HCT116 (cell line): ENCODE results near the gene CELA3B. TPM values are rescaled to one million over a fixed set of nuclear protein-coding genes. Genes with fewer than 3 reads are reported as not detected.

Experiments
- ATAC-seq: fragments of 200-7000 bp; cut with Tn5 transposase; 2 replicates; pipeline ENCODE4 v1.9.1; 2020; ENCODE audit warnings: mild to moderate bottlenecking, moderate library complexity
- BruUV-seq: library from RNA; stranded (reverse); fragments of 400-500 nt; replicated peaks from 2 replicates; lab custom pipeline; 2021; lab: Mats Ljungman, UMichigan
- CTCF ChIA-PET: fragments of 300-600 bp; sonication (Branson Sonifier 250); formaldehyde crosslinking; loops from one replicate; lab custom pipeline; 2021; ENCODE audit warnings: antibody characterized with exemption; lab: Charles Lee
- POLR2A ChIA-PET: fragments of 300-600, 350-600 bp; sonication (Branson Sonifier 250); formaldehyde crosslinking; loops from one replicate; lab custom pipeline; 2021; ENCODE audit warnings: antibody characterized with exemption; lab: Charles Lee
- RAD21 ChIA-PET, 2 experiments: fragments of 300-600 bp; sonication (Branson Sonifier 250); formaldehyde crosslinking; loops; one replicate each; lab custom pipeline; 2023; ENCODE audit warnings: low total read pairs in 2 of 2; ENCODE audit not compliant: uncharacterized antibody in 2 of 2, unreplicated experiment in 2 of 2, low non-redundant PET in 1 of 2; lab: Charles Lee
- DNase-seq: peaks from one replicate; pipeline ENCODE4 v3.0.0-alpha.2; 2010; ENCODE audit warnings: low read depth, low spot score
- H2AFZ ChIP-seq: fragments of 200-600 bp; shearing (Covaris generic), sonication (generic); 2 replicates; pipeline ENCODE4 v1.6.1; 2017; ENCODE audit warnings: low read depth, mixed run types, mixed read lengths, antibody characterized with exemption, low read length; ENCODE audit not compliant: poor library complexity, severe bottlenecking
- H3K27ac ChIP-seq: 2 replicates; pipeline ENCODE4 v1.5.1; 2012; ENCODE audit warnings: low read depth, low read length
- H3K27me3 ChIP-seq: fragments of 200-600 bp; sonication (generic); 2 replicates; pipeline ENCODE4 v1.6.1; 2016; ENCODE audit warnings: mixed run types, low read length, mixed read lengths; ENCODE audit not compliant: insufficient read depth
- H3K36me3 ChIP-seq, 2 experiments: fragments of 200-500 bp in 1 of 2; fragments of 200-600 bp in 1 of 2; sonication (Bioruptor generic) in 1 of 2; sonication (generic) in 1 of 2; 2 replicates each; pipeline versions ENCODE4 v1.5.1 to v1.6.1; 2014 to 2016; ENCODE audit warnings: low read length in 2 of 2, inconsistent platforms in 1 of 2, mixed read lengths in 1 of 2, mixed run types in 1 of 2; ENCODE audit not compliant: insufficient read depth in 2 of 2, control insufficient read depth in 1 of 2
- H3K4me1 ChIP-seq, 2 experiments: fragments of 200-600 bp in 1 of 2; sonication (generic) in 1 of 2; 2 replicates each; pipeline versions ENCODE4 v1.5.1 to v1.6.1; 2012 to 2017; ENCODE audit warnings: low read length in 2 of 2, inconsistent platforms in 1 of 2, mild to moderate bottlenecking in 1 of 2, mixed read lengths in 1 of 2, mixed run types in 1 of 2, moderate library complexity in 1 of 2; ENCODE audit not compliant: insufficient read depth in 2 of 2, control insufficient read depth in 1 of 2
- H3K4me2 ChIP-seq: fragments of 200-600 bp; sonication (generic); 2 replicates; pipeline ENCODE4 v1.6.1; 2017; ENCODE audit warnings: mixed run types, low read length, mixed read lengths
- H3K4me3 ChIP-seq, 2 experiments: fragments of 200-600 bp in 1 of 2; sonication (generic) in 1 of 2; replicated peaks in 1 of 2; 2 replicates each; pipeline ENCODE4 v1.5.1; 2011 to 2016; ENCODE audit warnings: low read length in 2 of 2, control low read depth in 1 of 2, low read depth in 1 of 2, mild to moderate bottlenecking in 1 of 2, mixed read lengths in 1 of 2, mixed run types in 1 of 2
- H3K79me2 ChIP-seq: fragments of 200-600 bp; sonication (generic); 2 replicates; pipeline ENCODE4 v1.6.1; 2017; ENCODE audit warnings: mild to moderate bottlenecking, mixed run types, low read length, moderate library complexity, mixed read lengths; ENCODE audit not compliant: insufficient read depth
- H3K9ac ChIP-seq: fragments of 200-600 bp; sonication (generic); 2 replicates; pipeline ENCODE4 v1.6.1; 2016; ENCODE audit warnings: low read length, mixed read lengths
- H3K9me2 ChIP-seq: fragments of 200-600 bp; sonication (generic), shearing (Covaris generic); 2 replicates; pipeline ENCODE4 v1.6.1; 2017; ENCODE audit warnings: mixed run types, mild to moderate bottlenecking, moderate library complexity; ENCODE audit not compliant: insufficient read depth
- H3K9me3 ChIP-seq, 2 experiments: fragments of 200-500 bp in 1 of 2; fragments of 200-600 bp in 1 of 2; sonication (Bioruptor generic) in 1 of 2; sonication (generic) in 1 of 2; 2 replicates each; pipeline ENCODE4 v1.6.1; 2014 to 2017; ENCODE audit warnings: low read length in 2 of 2, mixed read lengths in 2 of 2, inconsistent platforms in 1 of 2, low read depth in 1 of 2, mild to moderate bottlenecking in 1 of 2, mixed run types in 1 of 2, moderate library complexity in 1 of 2; ENCODE audit not compliant: control insufficient read depth in 1 of 2, insufficient read depth in 1 of 2
- H4K20me1 ChIP-seq: fragments of 200-600 bp; sonication (generic), shearing (Covaris generic); 2 replicates; pipeline ENCODE4 v1.6.1; 2017; ENCODE audit warnings: mixed run types, mild to moderate bottlenecking, moderate library complexity; ENCODE audit not compliant: insufficient read depth
- CEBPB ChIP-seq: IDR thresholded peaks from 2 replicates; pipeline ENCODE4 v1.6.1; 2012; ENCODE audit warnings: low read depth
- ELF1 ChIP-seq: IDR thresholded peaks from 2 replicates; pipeline ENCODE4 v1.6.1; 2012; ENCODE audit warnings: low read depth, borderline replicate concordance
- EZH2phosphoT487 ChIP-seq: fragments of 200-600 bp; IDR thresholded peaks from 2 replicates; pipeline ENCODE4 v1.6.1; 2018; ENCODE audit warnings: antibody characterized with exemption, borderline replicate concordance
- POLR2AphosphoS5 ChIP-seq: IDR thresholded peaks from 2 replicates; pipeline ENCODE4 v1.6.1; 2011; ENCODE audit warnings: mild to moderate bottlenecking, low read depth, low read length, moderate library complexity
- SIN3A ChIP-seq: IDR thresholded peaks from 2 replicates; pipeline ENCODE4 v1.6.1; 2012; ENCODE audit warnings: low read depth
- intact Hi-C: fragments of 100-400 bp; cut with micrococcal nuclease; formaldehyde crosslinking; loops from 2 replicates; pipeline ENCODE4 v1.10.0; 2022
- total RNA-seq: library from RNA; stranded (reverse); gene quantifications from one replicate; pipeline ENCODE4 v1.2.1, GENCODE V29; 2021; ENCODE audit not compliant: unreplicated experiment
- TF ChIP-seq, protein P1 (sequence below): IDR thresholded peaks from 2 replicates; pipeline ENCODE4 v1.6.1; 2012

CELA3B gene
- total RNA-seq, 1 experiment from 2014 or later: 5.3 TPM

DNA sequence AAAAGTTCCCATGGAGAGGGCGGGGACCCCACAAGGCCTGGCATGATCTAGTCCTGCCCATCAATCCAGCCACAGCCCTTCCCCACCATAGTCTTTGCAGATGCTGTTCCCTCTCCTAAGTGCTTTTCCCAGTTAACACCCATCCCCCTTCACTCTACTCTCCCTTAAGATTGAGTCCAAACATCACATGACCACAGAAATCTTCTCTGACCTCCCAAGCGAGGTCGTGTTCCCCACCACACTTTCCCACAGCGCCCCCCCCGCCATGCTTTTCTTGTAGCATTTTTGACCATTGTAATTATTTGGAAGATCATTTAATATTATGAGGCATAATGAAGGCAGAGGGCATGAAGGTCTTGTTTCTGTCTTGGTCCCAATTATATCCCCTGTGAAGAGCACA is 35.5 kb upstream of the CELA3B start:
- ChIA-PET POLR2A (no interaction called here), RAD21 (no interaction called here), CTCF (no interaction called here)
- ATAC-seq: no peak
- Histone ChIP-seq H4K20me1 (no peaks in the 10 kb centered on the region), H3K9ac (no peak overlapping the region), H3K27me3 (no peaks in the 10 kb centered on the region), H3K27ac (no peak overlapping the region), H3K9me2 (no peaks in the 10 kb centered on the region), H3K4me3 (no peak overlapping the region), H3K4me1 (peaks cover 26 to 60% of the 10 kb centered on the region in 2 experiments), H3K36me3 (no peaks in the 10 kb centered on the region), H2AFZ (no peak overlapping the region), H3K4me2 (no peak overlapping the region), H3K79me2 (peaks cover 2% of the 10 kb centered on the region; the same call in 1 of the 2 replicates), H3K9me3 (no peaks in the 10 kb centered on the region)
- no TSS peak for BruUV-seq
- DNase-seq: no peak
- TF ChIP-seq ELF1 (no peak), EZH2phosphoT487 (no peak), CEBPB (no peak)
- TF ChIP-seq, protein P1, sequence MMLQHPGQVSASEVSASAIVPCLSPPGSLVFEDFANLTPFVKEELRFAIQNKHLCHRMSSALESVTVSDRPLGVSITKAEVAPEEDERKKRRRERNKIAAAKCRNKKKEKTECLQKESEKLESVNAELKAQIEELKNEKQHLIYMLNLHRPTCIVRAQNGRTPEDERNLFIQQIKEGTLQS: no peak
- intact Hi-C loops: no loop called here

DNA sequence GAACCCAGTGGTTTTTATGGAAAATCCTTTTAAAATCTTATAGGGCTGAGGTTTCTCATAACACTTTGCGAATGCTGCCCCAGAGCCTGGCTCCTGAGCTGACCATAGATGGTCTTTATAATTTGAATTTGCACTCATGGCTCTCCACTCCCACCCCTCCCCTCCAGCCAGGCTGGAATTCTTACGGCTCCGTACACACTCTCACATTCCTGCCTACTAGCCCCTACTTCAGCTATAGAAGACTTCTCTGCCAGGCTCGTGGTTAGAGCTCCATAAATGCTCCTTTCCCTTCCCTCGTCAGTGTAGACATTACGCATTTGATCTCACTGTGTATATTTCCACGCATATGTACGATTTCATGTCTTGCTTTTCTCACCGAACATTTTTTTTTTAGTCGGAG is 34.4 kb upstream of the CELA3B start:
- CTCF ChIA-PET: interaction anchor here (0.6 kb wide), 1 partner anchor 13 kb away, joined by 3 read pairs; no protein-coding TSS in a partner anchor
- Histone ChIP-seq H3K9me3 (no peaks in the 10 kb centered on the region), H3K4me2 (peak overlapping the region; percentile 57), H3K79me2 (no peaks in the 10 kb centered on the region), H3K27me3 (no peaks in the 10 kb centered on the region), H3K9ac (no peak overlapping the region), H3K9me2 (no peaks in the 10 kb centered on the region), H3K27ac (no peak overlapping the region), H3K36me3 (no peaks in the 10 kb centered on the region), H3K4me3 (no peak overlapping the region), H3K4me1 (peaks cover 26 to 55% of the 10 kb centered on the region in 2 experiments), H4K20me1 (no peaks in the 10 kb centered on the region), H2AFZ (peak overlapping the region; percentile 98)
- RAD21 ChIA-PET: no interaction called here
- intact Hi-C loops: no loop called here
- ATAC-seq: no peak
- POLR2A ChIA-PET: no interaction called here
- no peak for DNase-seq
- no TSS peak for BruUV-seq
- no peak for TF ChIP-seq SIN3A
- no peak for TF ChIP-seq POLR2AphosphoS5
- TF ChIP-seq EZH2phosphoT487: no peak
